Activated naive CD4-positive, alpha-beta T cell treated with anti-CD3 and anti-CD28 coated beads, Interleukin-2, amount 50 U/mL, for 72 hours (primary cell): ENCODE measurements around the gene USP24. TPM values are rescaled to one million over a fixed set of nuclear protein-coding genes. Genes with fewer than 3 reads are reported as not detected.
"Not testable (repeated sequence)": the region's sequence is repeated elsewhere in the genome, so short reads cannot be mapped to it uniquely, and the experiment has no call there.

Experiments
- ATAC-seq, 2 donors: fragments of 150-1000 bp; cut with Tn5 transposase; 2 replicates each; pipeline ENCODE4 v1.10.0; 2021; ENCODE audit warnings: mild to moderate bottlenecking in 2 of 2, moderate library complexity in 2 of 2
- DNase-seq, 2 donors: peaks; one replicate each; pipeline ENCODE4 v3.0.0; 2021 to 2022; ENCODE audit warnings: low spot score in 2 of 2
- H3K27ac Mint-ChIP-seq, 2 donors: one replicate each; pipeline ENCODE4 v1.8.0; 2022; ENCODE audit warnings: mild to moderate bottlenecking in 2 of 2, mixed read lengths in 2 of 2
- H3K36me3 Mint-ChIP-seq, 2 donors: one replicate each; pipeline ENCODE4 v1.8.0; 2022; ENCODE audit warnings: mixed read lengths in 2 of 2
- H3K9me3 Mint-ChIP-seq, 2 donors: one replicate each; pipeline ENCODE4 v1.8.0; 2022; ENCODE audit warnings: mixed read lengths in 2 of 2
- total RNA-seq, 2 donors: library from RNA; stranded (reverse); gene quantifications; one replicate each; pipeline ENCODE4 v1.2.3, GENCODE V29; 2022

The USP24 gene
- total RNA-seq, 2 donors from 2014 or later = 34.0 to 48.7 TPM

DNA sequence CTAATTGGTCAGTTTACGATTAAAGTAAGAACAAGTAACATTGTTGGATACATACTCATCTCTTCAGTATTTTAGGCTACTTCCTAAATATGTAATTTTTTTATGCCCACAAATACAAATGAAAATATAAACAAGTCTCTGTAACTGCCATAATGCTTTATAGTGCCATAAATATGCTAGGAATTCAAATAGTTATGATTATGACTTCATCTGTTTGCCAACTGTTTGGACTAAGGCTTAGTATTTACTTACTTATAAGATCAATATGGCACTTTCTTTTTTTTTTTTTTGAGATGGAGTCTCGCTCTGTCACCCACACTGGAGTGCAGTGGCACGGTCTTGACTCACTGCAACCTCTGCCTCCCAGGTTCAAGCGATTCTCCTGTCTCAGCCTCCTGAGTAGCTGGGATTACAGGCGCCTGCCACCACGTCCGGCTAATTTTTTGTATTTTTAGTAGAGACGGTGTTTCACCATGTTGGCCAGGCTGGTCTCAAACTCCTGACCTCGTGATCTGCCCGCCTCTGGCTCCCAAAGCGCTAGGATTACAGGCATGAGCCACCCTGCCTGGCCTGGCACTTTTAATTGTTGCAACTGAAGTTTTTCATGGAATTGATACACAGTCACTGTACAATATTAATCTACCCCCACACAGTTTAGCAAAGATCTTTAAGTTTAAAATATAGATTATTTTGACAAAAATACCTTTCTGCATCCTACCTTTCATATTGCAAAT lies 23.8 kb downstream of the USP24 start:
- ATAC-seq, H3K9me3 Mint-ChIP-seq, H3K27ac Mint-ChIP-seq, DNase-seq: not testable (repeated sequence)
- H3K36me3 Mint-ChIP-seq = peaks cover 0 to 46% of the 10 kb centered on the region in 2 donors

DNA sequence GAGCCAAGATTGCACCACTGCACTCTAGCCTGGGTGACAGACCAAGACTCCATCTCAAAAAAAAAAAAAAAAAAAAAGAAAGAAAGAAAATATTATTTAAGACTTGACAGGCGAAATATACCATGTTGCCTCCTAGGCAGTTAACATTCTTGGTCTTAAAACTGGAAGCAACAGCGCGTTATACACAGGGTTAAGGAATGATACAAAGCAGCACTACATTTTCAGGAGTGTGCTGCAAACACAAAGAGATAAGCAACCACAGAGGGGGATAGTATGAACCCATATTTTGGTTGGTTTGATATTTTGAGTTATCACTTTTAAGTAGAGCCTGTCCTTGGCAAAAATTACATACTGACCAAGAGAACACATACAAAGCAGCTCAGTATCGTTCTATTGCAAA lies 25.1 kb downstream of the USP24 start:
- Mint-ChIP-seq H3K27ac (no peak overlapping the region), H3K9me3 (peaks cover 2 to 12% of the 10 kb centered on the region in 2 donors), H3K36me3 (peaks cover 0 to 55% of the 10 kb centered on the region in 2 donors)
- DNase-seq (no peak), ATAC-seq (no peak)

DNA sequence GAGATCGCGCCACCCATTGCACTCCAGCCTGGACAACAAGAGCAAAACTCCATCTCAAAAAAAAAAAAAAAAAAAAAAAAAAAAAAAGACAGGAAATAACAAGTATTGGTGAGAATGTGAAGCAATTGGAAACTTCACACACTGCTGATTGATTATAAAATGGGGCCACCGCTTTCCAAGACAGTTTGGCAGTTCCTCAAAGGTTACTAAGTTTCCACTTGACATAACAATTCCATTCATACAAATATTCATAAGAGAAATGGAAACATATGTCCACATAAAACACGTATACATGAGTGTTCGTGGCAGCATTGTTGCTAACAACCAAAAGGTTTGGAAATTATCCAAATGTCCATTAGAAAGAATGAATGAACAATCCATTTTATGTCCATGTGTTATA lies 26.3 kb downstream of the USP24 start:
- DNase-seq = no peak
- Mint-ChIP-seq H3K36me3 (peaks cover 9 to 58% of the 10 kb centered on the region in 2 donors), H3K9me3 (peaks cover 9 to 21% of the 10 kb centered on the region in 2 donors), H3K27ac (peak overlapping the region in 1 of 2 donors; percentile 65)
- peak in 1 of 2 donors; percentile 71 for ATAC-seq

DNA sequence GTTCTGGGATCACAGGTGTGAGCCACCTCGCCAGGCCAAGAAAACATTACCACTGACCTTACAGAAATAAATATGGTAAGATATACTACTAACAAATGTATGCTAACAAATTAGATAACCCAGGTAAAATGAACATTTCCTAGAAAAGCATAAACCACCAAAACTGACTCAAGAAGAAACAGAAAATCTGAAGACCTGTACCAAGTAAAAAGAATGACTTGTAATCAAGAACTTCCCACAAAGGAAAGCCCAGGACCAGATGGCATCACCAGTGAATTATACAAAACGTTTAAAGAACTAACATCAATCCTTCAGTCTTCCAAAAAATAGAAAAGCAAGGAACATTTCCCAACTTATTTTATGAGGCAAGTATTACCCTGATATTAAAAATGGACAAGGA lies 29.3 kb downstream of the USP24 start:
- H3K27ac Mint-ChIP-seq = peak overlapping the region in 1 of 2 donors; percentile 5
- peaks cover 9 to 73% of the 10 kb centered on the region in 2 donors for H3K36me3 Mint-ChIP-seq
- peaks cover 9 to 27% of the 10 kb centered on the region in 2 donors for H3K9me3 Mint-ChIP-seq
- DNase-seq (no peak), ATAC-seq (peak in 1 of 2 donors; percentile 53)

DNA sequence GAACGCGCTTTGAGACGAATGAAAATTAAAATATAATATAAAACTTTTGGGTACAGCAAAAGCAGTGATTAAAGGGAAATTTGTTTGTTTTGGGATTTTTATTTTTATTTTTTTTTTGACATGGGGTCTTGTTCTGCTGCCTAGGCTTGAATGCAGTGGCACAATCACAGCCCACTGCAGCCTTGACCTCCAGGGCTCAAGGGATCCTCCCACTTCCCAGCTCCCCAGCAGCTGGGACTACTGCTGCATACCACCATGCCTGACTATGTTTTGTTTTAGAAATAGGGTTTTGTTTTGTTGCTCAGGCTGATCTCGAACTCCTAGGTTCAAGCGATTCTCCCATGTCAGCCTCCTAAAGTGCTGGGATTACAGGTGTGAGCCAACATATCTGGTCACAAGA lies 30.3 kb downstream of the USP24 start:
- no peak for ATAC-seq
- H3K9me3 Mint-ChIP-seq = peaks cover 9 to 30% of the 10 kb centered on the region in 2 donors
- DNase-seq = no peak
- H3K27ac Mint-ChIP-seq = no peak overlapping the region
- peaks cover 9 to 81% of the 10 kb centered on the region in 2 donors for H3K36me3 Mint-ChIP-seq

DNA sequence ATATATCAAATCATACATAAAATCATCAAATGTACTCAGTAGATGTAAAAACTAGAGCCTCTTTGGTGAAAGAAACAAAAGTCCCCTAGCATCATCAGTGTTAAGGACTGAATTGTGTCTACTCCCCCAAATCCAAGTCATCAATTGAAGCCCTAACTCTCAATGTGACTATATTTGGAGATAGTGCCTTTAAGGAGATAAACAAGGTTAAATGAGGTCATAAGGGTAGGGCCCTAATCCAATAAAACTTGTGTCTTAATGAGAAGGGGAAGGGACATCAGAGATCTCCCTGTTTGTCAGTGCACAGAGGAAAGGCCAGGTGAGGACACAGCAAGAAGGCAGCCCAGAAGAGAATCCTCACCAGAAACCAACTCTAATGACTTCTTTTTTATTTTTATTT lies 33.5 kb downstream of the USP24 start:
- Mint-ChIP-seq H3K27ac (no peak overlapping the region), H3K9me3 (peaks cover 9 to 33% of the 10 kb centered on the region in 2 donors), H3K36me3 (peaks cover 9 to 72% of the 10 kb centered on the region in 2 donors)
- ATAC-seq = no peak
- no peak for DNase-seq

DNA sequence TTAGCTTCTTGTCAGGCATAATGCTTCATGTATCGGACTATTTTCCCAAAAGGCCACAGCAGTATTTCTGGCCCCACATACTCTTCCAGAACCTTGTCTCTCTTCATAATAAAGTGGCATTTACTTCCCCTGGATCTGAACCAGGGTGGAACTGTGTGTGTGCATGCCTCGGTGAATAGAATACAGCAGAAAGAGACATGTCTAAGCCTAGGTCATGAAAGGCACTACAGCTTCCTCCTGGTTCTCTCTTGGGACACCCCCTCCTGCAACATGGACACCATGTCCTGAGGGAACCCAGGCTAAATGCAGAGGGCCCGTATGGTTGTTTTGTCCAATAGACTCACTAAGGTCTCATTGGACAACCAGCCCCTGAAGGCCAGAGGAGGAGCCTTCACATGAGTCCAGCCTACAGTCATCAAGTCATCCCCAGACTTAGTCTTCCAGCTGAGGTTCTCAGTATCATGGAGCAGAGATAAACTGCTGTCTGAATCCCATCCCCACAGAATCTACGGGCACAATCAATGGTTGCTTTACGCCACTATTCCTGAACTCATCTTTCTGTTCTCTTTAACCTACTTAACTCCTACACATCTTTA lies 35.0 kb downstream of the USP24 start:
- peaks cover 8 to 26% of the 10 kb centered on the region in 2 donors for H3K9me3 Mint-ChIP-seq
- ATAC-seq = no peak
- DNase-seq = no peak
- H3K27ac Mint-ChIP-seq = peak overlapping the region; percentile 11 to 37
- peaks cover 9 to 57% of the 10 kb centered on the region in 2 donors for H3K36me3 Mint-ChIP-seq

DNA sequence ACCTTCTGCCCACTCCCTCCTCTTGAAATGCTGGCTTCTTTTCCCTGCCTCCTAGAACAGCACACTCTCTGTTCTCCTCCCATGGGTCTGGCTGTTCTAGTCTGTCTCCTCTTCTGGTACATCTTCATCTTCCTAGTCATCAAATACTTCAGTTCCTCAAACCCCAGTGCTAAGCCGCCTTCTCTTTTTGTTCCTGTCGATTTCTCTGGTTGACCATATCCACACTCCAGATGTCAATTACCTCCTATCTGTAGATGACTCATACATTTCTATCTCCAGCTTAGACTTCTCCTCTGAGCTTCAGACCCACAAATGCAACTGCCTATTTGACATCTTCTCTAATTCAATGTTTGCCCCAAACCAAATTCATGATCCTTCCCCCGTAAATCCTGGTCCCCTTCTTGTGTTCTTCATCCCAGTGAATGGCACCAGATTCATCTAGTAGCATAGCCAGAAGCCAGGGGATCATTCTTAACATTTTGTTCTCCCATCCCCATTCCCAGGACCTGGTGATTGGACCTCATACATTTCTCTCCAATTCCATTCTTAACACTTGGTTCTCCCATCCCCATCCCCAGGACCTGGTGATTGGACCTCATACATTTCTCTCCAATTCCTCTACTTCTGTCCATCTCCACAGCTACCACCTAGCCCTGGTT lies 35.9 kb downstream of the USP24 start:
- ATAC-seq (peak; percentile 26 to 34), DNase-seq (no peak)
- peaks cover 4 to 48% of the 10 kb centered on the region in 2 donors for H3K36me3 Mint-ChIP-seq
- H3K27ac Mint-ChIP-seq = peak overlapping the region; percentile 11 to 75
- H3K9me3 Mint-ChIP-seq = peaks cover 2 to 20% of the 10 kb centered on the region in 2 donors

DNA sequence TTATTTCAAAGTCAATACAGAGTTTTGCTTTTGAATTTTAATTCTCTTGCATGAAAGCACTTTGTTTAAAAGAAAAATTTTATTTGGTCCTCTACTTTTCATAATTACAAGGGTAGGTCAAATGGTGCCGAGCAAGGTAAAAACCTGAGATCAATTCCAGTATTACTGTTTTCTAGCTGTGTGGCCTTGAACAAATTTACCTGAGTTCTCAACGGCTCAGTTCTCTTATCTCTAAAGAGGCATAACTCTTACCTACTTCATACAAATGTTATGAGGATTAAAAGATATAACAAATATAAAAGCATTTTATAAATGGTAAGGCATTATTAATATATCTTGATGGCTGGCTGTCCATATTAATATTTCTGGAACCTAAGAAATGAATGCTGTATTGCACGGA lies 42.5 kb downstream of the USP24 start:
- peaks cover 4 to 12% of the 10 kb centered on the region in 2 donors for H3K36me3 Mint-ChIP-seq
- H3K27ac Mint-ChIP-seq = no peak overlapping the region

DNA sequence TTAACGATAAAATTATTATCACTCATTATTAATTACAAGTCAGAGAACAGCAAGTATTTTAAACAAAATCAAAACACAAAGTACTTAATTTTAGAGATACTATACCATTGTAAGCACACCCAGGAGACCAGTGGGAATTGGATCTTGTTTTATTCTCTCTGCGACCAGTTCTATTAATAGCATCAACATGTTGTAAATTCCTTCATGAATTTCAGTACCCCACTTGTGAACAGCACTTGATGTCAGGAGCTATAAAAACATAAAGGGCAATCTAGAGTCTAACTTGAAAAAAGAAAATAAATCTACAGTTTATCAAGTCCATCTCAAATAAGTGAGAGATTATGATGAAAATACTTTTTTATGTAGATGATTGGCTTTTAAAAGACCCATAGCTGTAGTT lies 42.9 kb downstream of the USP24 start:
- H3K9me3 Mint-ChIP-seq = no peaks in the 10 kb centered on the region
- no peak overlapping the region for H3K27ac Mint-ChIP-seq
- H3K36me3 Mint-ChIP-seq = peaks cover 8 to 16% of the 10 kb centered on the region in 2 donors
- ATAC-seq (no peak), DNase-seq (no peak)

More for the DNA sequence above, 42.5 kb downstream of the USP24 start:
- H3K9me3 Mint-ChIP-seq = no peaks in the 10 kb centered on the region
- ATAC-seq (no peak), DNase-seq (no peak)

DNA sequence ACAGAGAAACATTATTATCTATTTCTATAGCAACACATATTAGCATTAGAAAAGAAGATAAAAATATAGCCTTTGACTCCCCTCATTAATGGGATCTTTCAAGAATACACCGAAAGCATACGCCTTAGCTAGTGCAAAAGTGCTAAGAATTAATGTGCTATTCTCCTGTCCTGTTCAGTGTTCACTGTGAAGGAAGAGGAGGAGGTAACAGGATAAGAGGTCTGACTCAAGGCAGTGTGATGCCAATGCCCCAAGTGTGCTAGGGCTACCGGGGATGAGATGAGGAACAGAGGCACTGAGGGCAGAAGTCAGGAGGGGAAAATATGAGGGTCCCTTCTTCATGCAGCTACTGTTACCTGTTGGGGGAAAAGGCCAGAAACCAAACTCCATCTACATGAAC lies 43.5 kb downstream of the USP24 start:
- Mint-ChIP-seq H3K9me3 (no peaks in the 10 kb centered on the region), H3K27ac (peak overlapping the region in 1 of 2 donors; percentile 56), H3K36me3 (peaks cover 12 to 18% of the 10 kb centered on the region in 2 donors)
- DNase-seq (no peak), ATAC-seq (no peak)

DNA sequence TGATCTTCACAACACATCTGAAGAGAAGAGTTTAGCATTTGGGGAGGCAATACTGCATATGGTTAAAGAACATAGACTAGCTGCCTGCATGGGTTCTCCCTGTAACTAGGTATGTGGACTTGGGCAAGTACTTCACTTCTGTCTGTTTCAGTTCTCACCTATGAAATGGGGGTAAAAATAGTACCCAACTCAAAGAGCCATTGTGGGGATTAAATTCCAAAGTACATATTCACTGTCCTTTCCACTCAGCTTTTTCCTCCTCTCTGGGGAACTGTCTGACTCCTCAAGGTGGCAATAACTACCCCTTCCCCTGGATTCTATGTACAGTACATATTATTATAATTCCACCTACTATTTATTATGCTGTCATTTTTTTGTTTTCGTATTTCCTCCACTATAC lies 44.7 kb downstream of the USP24 start:
- H3K36me3 Mint-ChIP-seq = peaks cover 12 to 18% of the 10 kb centered on the region in 2 donors
- H3K27ac Mint-ChIP-seq = peak overlapping the region in 1 of 2 donors; percentile 61
- no peaks in the 10 kb centered on the region for H3K9me3 Mint-ChIP-seq
- DNase-seq = no peak
- ATAC-seq = no peak

DNA sequence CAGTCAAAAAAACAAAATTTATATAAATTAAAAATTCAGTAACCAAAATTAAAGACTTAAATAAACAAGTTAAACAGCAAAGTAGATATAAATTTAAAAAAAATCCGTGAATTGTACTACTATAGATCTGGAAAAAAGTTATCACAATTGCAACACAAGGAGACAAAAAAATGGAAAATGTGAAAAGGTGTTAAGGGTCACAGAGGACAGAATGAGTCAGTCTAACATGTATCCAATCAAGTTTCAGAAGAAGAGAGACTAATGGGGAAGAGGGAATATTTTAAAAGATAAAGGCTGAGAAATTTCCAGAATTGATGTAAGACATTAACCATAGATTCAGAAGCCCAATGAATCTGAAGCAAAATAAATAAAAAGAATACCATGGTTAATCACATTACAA lies 46.0 kb downstream of the USP24 start:
- Mint-ChIP-seq H3K36me3 (peaks cover 12 to 18% of the 10 kb centered on the region in 2 donors), H3K27ac (peak overlapping the region; percentile 18 to 53), H3K9me3 (no peaks in the 10 kb centered on the region)
- DNase-seq (no peak), ATAC-seq (peak; percentile 45 to 65)

DNA sequence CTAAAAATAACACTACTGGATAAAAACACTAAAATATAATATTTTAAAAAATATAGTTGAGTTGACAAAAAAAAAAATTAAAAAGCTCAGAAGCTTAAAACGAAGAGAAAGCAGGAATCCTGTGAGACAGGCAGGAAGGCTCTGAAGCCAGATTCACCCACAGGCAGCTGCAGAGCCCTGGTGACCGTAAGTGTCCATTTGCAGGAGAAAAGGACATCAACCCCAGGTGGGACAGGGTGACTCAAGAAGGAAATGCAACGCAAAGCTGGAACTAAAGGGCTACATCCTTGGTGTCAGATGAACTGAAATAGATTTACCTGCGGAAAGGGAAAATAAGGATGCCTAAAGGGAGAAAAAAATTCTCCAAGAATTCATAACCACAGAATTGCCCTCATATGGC lies 46.8 kb downstream of the USP24 start:
- Mint-ChIP-seq H3K27ac (peak overlapping the region in 1 of 2 donors; percentile 53), H3K36me3 (peaks cover 12 to 18% of the 10 kb centered on the region in 2 donors), H3K9me3 (no peaks in the 10 kb centered on the region)
- no peak for DNase-seq
- ATAC-seq = no peak

DNA sequence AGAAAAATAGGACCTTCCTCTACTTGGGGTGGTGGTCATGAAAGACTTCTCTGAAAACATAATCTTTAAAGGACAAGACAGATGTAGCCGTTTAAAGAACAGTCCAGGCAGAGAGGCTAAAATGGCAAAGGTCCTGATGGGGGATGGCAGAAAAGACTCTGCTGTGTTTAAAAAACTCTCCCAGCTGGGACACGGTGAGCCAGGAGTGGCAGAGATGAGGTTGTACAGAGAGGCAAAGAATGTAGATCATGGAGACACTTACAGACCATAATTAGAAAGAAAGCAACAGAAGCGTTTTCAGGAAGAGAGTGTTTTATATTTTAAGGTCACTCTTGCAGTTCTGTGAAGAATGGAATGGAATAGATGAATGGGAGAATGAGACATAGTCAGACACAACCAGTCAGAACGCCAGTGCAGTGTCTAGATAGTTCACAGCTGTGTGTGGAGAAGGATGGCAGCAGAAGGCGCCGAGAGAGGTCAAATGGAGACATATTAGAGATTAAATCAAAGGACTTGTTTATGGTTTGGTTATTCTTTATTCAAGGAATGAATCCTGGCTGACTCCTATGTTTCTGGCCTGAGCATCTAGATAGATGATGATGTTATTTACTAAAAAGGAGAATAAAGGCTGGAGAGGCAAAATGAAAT lies 47.8 kb downstream of the USP24 start:
- ATAC-seq = no peak
- Mint-ChIP-seq H3K36me3 (peaks cover 12 to 18% of the 10 kb centered on the region in 2 donors), H3K27ac (peak overlapping the region; percentile 66 to 69), H3K9me3 (no peaks in the 10 kb centered on the region)
- DNase-seq = no peak

DNA sequence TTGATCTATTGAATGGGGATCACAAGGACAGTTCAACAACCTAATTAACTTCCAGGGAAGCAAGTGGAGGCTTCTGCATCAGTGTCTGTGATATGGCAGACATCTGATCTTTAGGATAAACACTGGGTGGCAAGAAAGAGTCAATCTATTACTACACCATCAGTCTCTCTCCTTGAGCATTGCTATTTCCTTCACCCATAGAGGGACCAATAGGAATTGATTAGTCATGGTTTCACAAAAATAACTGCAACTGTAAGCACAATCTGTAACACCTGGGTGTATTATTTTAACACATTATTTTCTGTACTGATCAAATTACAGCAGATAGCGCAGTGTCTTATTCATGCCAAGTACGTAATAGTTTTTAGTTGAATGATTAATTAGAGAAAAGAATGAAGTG lies 50.3 kb downstream of the USP24 start:
- DNase-seq (no peak), ATAC-seq (peak; percentile 62 to 89)
- peak overlapping the region; percentile 69 to 95 for H3K27ac Mint-ChIP-seq
- no peaks in the 10 kb centered on the region for H3K9me3 Mint-ChIP-seq
- peaks cover 12 to 17% of the 10 kb centered on the region in 2 donors for H3K36me3 Mint-ChIP-seq

DNA sequence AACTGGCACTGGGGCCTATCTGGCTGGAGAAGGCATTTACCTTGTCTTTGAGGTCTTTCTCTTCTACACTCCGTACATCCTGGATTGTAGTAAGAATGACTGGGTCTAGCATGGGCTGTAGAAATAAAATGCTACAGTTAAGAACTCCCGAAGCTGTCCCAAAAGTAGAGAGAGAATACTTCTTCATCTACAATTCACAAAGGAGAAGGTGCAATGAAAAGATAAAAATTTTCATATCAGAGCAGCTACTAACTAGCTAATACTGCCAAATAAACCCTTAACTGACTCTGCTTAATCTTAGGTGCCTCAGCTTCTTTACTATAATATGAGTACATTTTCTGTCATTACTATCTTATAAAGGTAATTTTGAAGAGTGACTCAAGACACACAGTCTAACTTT lies 55.6 kb downstream of the USP24 start:
- ATAC-seq (no peak), DNase-seq (no peak)
- no peak overlapping the region for H3K27ac Mint-ChIP-seq
- no peaks in the 10 kb centered on the region for H3K9me3 Mint-ChIP-seq
- H3K36me3 Mint-ChIP-seq = peaks cover 8 to 19% of the 10 kb centered on the region in 2 donors
